GM21447 (cell line): ENCODE data around the gene LDAF1.
"Not testable (repeated sequence)": the region's sequence is repeated elsewhere in the genome, so short reads cannot be mapped to it uniquely, and the experiment has no call there.

Experiments
- ATAC-seq: cut with Tn5 transposase; IDR thresholded peaks from one replicate; pipeline ENCODE4 v1.9.1; 2021; ENCODE audit not compliant: unreplicated experiment

LDAF1 gene

GRCh38 chr16:21161211-21161610 lies 2.7 kb downstream of the LDAF1 start:
- ATAC-seq = no peak

GRCh38 chr16:21162661-21163151 lies 4.2 kb downstream of the LDAF1 start:
- ATAC-seq = no peak

GRCh38 chr16:21163576-21163975 lies 5.1 kb downstream of the LDAF1 start:
- ATAC-seq = no peak

GRCh38 chr16:21164521-21165168 lies 6.2 kb downstream of the LDAF1 start:
- no peak for ATAC-seq

- no peak for ATAC-seq
Observed at GRCh38 chr16:21166561-21166961, 8.1 kb downstream of the LDAF1 start.

GRCh38 chr16:21167360-21167759 lies 8.9 kb downstream of the LDAF1 start:
- no peak for ATAC-seq

- ATAC-seq = no peak
Observed at GRCh38 chr16:21167929-21168602, 9.6 kb downstream of the LDAF1 start.

- ATAC-seq = no peak
Observed at GRCh38 chr16:21169249-21169981, 10.9 kb downstream of the LDAF1 start.

GRCh38 chr16:21170116-21170515 lies 11.6 kb downstream of the LDAF1 start:
- ATAC-seq = not testable (repeated sequence)

GRCh38 chr16:21172650-21173049 lies 14.2 kb downstream of the LDAF1 start:
- ATAC-seq = no peak

- ATAC-seq = no peak
Observed at GRCh38 chr16:21175397-21175796, 16.9 kb downstream of the LDAF1 start.

GRCh38 chr16:21179126-21179982 lies 20.9 kb downstream of the LDAF1 start:
- ATAC-seq = no peak

GRCh38 chr16:21179983-21180365 lies 21.5 kb downstream of the LDAF1 start:
- no peak for ATAC-seq

GRCh38 chr16:21183995-21184394 lies 25.5 kb downstream of the LDAF1 start:
- no peak for ATAC-seq

GRCh38 chr16:21184834-21185233 lies 26.4 kb downstream of the LDAF1 start:
- no peak for ATAC-seq

- ATAC-seq = no peak
Observed at GRCh38 chr16:21185659-21186325, 27.3 kb downstream of the LDAF1 start.

GRCh38 chr16:21186326-21186691 lies 27.8 kb downstream of the LDAF1 start:
- ATAC-seq = no peak

- ATAC-seq = no peak
Observed at GRCh38 chr16:21189311-21189710, 30.8 kb downstream of the LDAF1 start.

GRCh38 chr16:21190013-21190412 lies 31.5 kb downstream of the LDAF1 start:
- no peak for ATAC-seq

GRCh38 chr16:21190599-21190998 lies 32.1 kb downstream of the LDAF1 start:
- ATAC-seq = no peak

- no peak for ATAC-seq
Observed at GRCh38 chr16:21192991-21193390, 34.5 kb downstream of the LDAF1 start.
